BJ (cell line): ENCODE data around the gene RBMS3. TPM values are rescaled to one million over a fixed set of nuclear protein-coding genes. Genes with fewer than 3 reads are reported as not detected.

Source experiments
- CTCF ChIA-PET: fragments of 350-600 bp; formaldehyde crosslinking; extraction: SDS; loops from one replicate; lab custom pipeline; 2021; ENCODE audit warnings: antibody characterized with exemption, inconsistent platforms; lab: Yijun Ruan, JAX
- POLR2A ChIA-PET: fragments of 300-600 bp; sonication (Branson Sonifier 250); formaldehyde crosslinking; extraction: SDS; loops from one replicate; lab custom pipeline; 2021; ENCODE audit warnings: antibody characterized with exemption; lab: Charles Lee
- DNase-seq: peaks from one replicate; pipeline ENCODE4 v3.0.0-alpha.2; 2011; ENCODE audit warnings: low read depth
- H3K27me3 ChIP-seq: 2 replicates; pipeline ENCODE4 v1.6.0; 2011; ENCODE audit warnings: low read length; ENCODE audit not compliant: control insufficient read depth, insufficient read depth
- H3K36me3 ChIP-seq: 2 replicates; pipeline ENCODE4 v1.5.1; 2011; ENCODE audit warnings: low read length; ENCODE audit not compliant: control insufficient read depth, insufficient read depth
- H3K4me3 ChIP-seq: 2 replicates; pipeline ENCODE4 v1.5.1; 2011; ENCODE audit warnings: low read depth, mild to moderate bottlenecking, control low read depth, low read length
- polyA plus RNA-seq: library from polyadenylated mRNA; depleted of rRNA; stranded (reverse); fragments of >200 nt; gene quantifications from 2 replicates; pipeline ENCODE4 v1.2.3, GENCODE V29; 2011
- TF ChIP-seq, protein P1 (sequence below): IDR thresholded peaks from 2 replicates; pipeline ENCODE4 v1.5.1; 2011; ENCODE audit warnings: low read depth, mild to moderate bottlenecking, control low read depth, inconsistent platforms, low read length, moderate library complexity; ENCODE audit not compliant: insufficient read depth

Gene RBMS3
- polyA plus RNA-seq, 1 experiment = 14.5 TPM

DNA sequence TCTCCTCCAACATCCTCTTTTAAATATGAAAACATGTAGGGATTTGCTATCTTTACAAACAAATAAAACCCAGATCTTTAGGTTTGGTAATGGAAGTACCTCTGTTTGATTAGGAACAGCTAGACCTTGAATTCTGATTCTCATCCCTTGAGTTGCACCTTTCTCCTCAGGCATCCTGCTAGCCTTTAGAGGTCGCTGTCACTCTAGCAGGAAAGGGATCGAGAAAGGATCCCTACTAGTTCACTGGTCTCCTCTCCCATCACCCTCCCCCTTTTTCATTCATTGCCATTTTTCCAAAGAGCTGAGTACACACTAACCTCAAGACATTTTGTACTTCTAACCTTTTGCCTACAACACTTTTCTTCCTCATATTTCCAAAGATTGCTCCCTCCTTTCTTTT lies 569.8 kb downstream of the RBMS3 start:
- Histone ChIP-seq H3K27me3 (no peaks in the 10 kb centered on the region), H3K36me3 (no peaks in the 10 kb centered on the region), H3K4me3 (no peak overlapping the region)
- POLR2A ChIA-PET = no interaction called here
- TF ChIP-seq, protein P1, sequence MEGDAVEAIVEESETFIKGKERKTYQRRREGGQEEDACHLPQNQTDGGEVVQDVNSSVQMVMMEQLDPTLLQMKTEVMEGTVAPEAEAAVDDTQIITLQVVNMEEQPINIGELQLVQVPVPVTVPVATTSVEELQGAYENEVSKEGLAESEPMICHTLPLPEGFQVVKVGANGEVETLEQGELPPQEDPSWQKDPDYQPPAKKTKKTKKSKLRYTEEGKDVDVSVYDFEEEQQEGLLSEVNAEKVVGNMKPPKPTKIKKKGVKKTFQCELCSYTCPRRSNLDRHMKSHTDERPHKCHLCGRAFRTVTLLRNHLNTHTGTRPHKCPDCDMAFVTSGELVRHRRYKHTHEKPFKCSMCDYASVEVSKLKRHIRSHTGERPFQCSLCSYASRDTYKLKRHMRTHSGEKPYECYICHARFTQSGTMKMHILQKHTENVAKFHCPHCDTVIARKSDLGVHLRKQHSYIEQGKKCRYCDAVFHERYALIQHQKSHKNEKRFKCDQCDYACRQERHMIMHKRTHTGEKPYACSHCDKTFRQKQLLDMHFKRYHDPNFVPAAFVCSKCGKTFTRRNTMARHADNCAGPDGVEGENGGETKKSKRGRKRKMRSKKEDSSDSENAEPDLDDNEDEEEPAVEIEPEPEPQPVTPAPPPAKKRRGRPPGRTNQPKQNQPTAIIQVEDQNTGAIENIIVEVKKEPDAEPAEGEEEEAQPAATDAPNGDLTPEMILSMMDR = no peak
- CTCF ChIA-PET = no interaction called here
- no peak for DNase-seq

DNA sequence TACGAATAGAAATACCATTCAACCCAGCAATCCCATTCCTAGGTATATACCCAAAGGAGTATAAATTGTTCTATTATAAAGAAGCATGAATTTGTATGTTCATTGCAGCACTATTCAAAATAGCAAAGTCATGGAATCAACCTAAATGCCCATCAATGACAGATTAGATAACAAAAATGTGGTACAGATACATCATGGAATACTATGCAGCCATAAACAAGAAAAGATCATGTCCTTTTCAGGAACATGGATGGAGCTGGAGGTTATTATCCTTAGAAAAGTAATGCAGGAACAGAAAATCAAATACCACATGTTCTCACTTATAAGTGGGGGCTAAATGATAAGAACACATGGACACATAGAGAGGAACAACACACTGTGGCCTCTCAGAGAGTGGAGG lies 571.9 kb downstream of the RBMS3 start:
- ChIA-PET CTCF (no interaction called here), POLR2A (no interaction called here)
- H3K27me3 ChIP-seq = no peaks in the 10 kb centered on the region
- H3K4me3 ChIP-seq = no peak overlapping the region
- H3K36me3 ChIP-seq = no peaks in the 10 kb centered on the region
- TF ChIP-seq, protein P1 = no peak
- no peak for DNase-seq

DNA sequence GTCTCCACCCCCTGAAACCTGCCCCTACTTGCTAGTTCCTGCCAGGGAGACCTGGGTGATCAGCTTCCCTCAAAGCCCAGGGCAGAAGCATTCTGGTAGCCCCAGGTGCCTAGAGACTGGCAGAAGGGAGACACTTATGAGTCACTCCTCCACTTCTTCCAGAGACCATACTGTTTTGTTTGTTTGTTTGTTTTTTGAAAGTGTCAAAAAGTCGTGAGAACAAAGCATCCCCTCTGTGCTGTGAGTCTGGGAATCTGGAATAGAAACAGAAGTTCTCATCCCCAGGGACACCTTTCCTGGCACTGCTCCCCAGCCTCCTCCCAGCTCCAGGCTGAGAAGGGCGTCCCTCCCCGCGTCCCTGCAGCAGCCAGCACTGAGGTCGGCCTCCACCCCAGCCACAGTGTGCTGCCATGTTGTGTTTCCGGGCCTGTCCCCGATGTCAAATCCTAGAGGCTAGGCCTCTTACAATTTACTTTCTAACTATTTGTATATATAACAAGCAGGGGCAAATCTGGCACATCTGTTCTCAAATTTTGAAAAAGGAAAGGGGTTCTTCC lies 573.0 kb downstream of the RBMS3 start:
- ChIA-PET POLR2A (no interaction called here), CTCF (interaction anchor here (0.8 to 1.3 kb wide), 2 partner anchors 10 to 16 kb away, joined by 3 to 4 read pairs; no protein-coding TSS in a partner anchor)
- no peak overlapping the region for H3K4me3 ChIP-seq
- TF ChIP-seq, protein P1 = no peak
- no peaks in the 10 kb centered on the region for H3K36me3 ChIP-seq
- no peaks in the 10 kb centered on the region for H3K27me3 ChIP-seq
- no peak for DNase-seq

DNA sequence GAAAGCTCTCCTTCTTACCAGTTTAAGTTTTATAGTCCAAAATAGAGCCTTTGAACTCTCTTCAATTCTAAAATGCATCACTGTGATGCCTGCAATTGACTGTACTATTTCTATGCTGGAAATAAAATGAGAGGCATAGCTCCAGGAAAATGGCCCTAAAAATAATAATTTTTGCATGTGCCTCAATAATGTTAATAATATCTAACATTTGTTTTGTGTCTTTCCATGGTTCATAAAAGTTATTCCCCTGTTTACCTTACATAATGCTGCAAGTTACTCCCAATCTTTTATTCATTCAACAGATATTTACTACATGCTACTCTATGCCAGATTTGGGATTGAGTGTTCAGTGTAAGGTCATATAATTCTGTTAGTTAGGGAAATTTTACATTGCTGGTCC lies 574.0 kb downstream of the RBMS3 start:
- Histone ChIP-seq H3K36me3 (no peaks in the 10 kb centered on the region), H3K4me3 (no peak overlapping the region), H3K27me3 (no peaks in the 10 kb centered on the region)
- ChIA-PET CTCF (interaction anchor here (0.6 to 1.3 kb wide), 2 partner anchors 9 to 12 kb away, joined by 3 to 4 read pairs; no protein-coding TSS in a partner anchor), POLR2A (no interaction called here)
- TF ChIP-seq, protein P1 = no peak
- DNase-seq = no peak

DNA sequence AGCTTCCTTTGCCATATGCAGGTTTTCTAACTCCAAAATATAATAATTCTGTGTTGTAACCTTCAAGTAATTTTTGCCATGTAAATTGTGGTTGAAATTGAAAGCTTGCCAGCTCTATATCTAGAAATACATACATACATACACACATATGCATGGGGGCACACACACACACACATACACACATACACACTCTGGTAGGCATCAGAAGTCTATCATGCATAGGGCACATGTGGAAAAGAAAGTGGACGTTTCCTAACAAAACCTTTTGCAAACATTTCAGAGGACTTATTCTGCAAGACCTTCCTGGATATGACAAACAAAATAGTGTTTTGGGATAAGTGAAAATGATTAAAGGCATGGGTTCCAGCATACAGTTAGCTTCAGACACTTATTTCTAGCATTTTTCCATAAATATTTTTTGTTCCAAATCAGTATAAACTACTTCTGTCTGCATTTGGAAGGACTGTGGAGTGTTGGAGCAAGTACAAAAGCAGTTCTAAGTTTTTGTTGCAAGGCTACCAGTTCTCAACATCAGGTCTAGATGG lies 578.9 kb downstream of the RBMS3 start:
- no peak overlapping the region for H3K4me3 ChIP-seq
- CTCF ChIA-PET = interaction anchor here (1.4 kb wide), 1 partner anchor 10 kb away, joined by 5 read pairs; no protein-coding TSS in a partner anchor
- H3K36me3 ChIP-seq = no peaks in the 10 kb centered on the region
- no peaks in the 10 kb centered on the region for H3K27me3 ChIP-seq
- TF ChIP-seq, protein P1 = no peak
- no peak for DNase-seq
- POLR2A ChIA-PET = no interaction called here
